HepG2 (cell line): ENCODE measurements around the gene ZNF782. TPM values are rescaled to one million over a fixed set of nuclear protein-coding genes. Genes with fewer than 3 reads are reported as not detected.

Experiments used
- ATAC-seq: fragments of 200-7000 bp; cut with Tn5 transposase; 3 replicates; pipeline ENCODE4 v1.9.1; 2020; ENCODE audit warnings: mild to moderate bottlenecking, moderate library complexity
- BruUV-seq: library from RNA; stranded (reverse); fragments of 400-500 nt; replicated peaks from 2 replicates; lab custom pipeline; 2021; lab: Mats Ljungman, UMichigan
- CTCF ChIA-PET: fragments of 300-600 bp; formaldehyde crosslinking; extraction: SDS; loops from one replicate; lab custom pipeline; 2021; ENCODE audit warnings: low total read pairs, inconsistent platforms, low intra/inter-chr PET ratio; lab: Yijun Ruan, JAX
- POLR2A ChIA-PET: fragments of 350-600 bp; sonication (Branson Sonifier 250); formaldehyde crosslinking; loops from one replicate; lab custom pipeline; 2020; ENCODE audit warnings: antibody characterized with exemption, inconsistent platforms; lab: Yijun Ruan, JAX
- DNase-seq: peaks from one replicate; pipeline ENCODE4 v3.0.0-alpha.2; 2015; ENCODE audit warnings: low spot score
- FAIRE-seq: peaks from 3 replicates; lab custom pipeline; 2011; peaks lifted over from hg19 to GRCh38; lab: Jason Lieb, UNC
- H2AFZ ChIP-seq: one replicate; pipeline ENCODE4 v1.6.1; 2011; ENCODE audit warnings: low read length, inconsistent platforms
- H3K27ac ChIP-seq: fragments of 300-600 bp; 3 replicates; pipeline ENCODE4 v1.8.0; 2011; ENCODE audit warnings: mixed run types, mild to moderate bottlenecking, mixed read lengths, low read length, inconsistent platforms; ENCODE audit not compliant: insufficient read depth; ENCODE audit errors: extremely low read length
- H3K27me3 ChIP-seq, 2 experiments: fragments of 200-600 bp in 1 of 2; 2 replicates in 1 of 2; 3 replicates in 1 of 2; pipeline versions ENCODE4 v1.6.0 to v1.8.0; 2011; ENCODE audit warnings: low read length in 2 of 2, mild to moderate bottlenecking in 2 of 2, moderate library complexity in 2 of 2, inconsistent platforms in 1 of 2; ENCODE audit not compliant: insufficient read depth in 2 of 2, control insufficient read depth in 1 of 2
- H3K36me3 ChIP-seq, 2 experiments: fragments of 200-600 bp in 1 of 2; replicated peaks in 1 of 2; 2 replicates in 1 of 2; 3 replicates in 1 of 2; pipeline versions ENCODE4 v1.5.1 to v1.8.0; 2011; ENCODE audit warnings: low read length in 2 of 2, inconsistent platforms in 1 of 2; ENCODE audit not compliant: insufficient read depth in 2 of 2, control insufficient read depth in 1 of 2
- H3K4me1 ChIP-seq: 2 replicates; pipeline ENCODE4 v1.5.1; 2012; ENCODE audit warnings: low read length, inconsistent platforms; ENCODE audit not compliant: insufficient read depth
- H3K4me2 ChIP-seq: 2 replicates; pipeline ENCODE4 v1.6.0; 2011; ENCODE audit warnings: low read depth, low read length, inconsistent platforms
- H3K4me3 ChIP-seq, 3 experiments: fragments of 200-600 bp in 1 of 3; sonication (generic), shearing (Covaris generic) in 1 of 3; replicated peaks in 1 of 3; 2 replicates each; pipeline ENCODE4 v1.5.1; 2011 to 2016; ENCODE audit warnings: low read length in 3 of 3, inconsistent platforms in 2 of 3, low read depth in 2 of 3, mild to moderate bottlenecking in 2 of 3, control low read depth in 1 of 3, mixed read lengths in 1 of 3; ENCODE audit not compliant: insufficient read depth in 1 of 3
- H3K79me2 ChIP-seq: one replicate; pipeline ENCODE4 v1.6.1; 2011; ENCODE audit warnings: low read length, inconsistent platforms; ENCODE audit not compliant: insufficient read depth
- H3K9ac ChIP-seq: 2 replicates; pipeline ENCODE4 v1.6.0; 2011; ENCODE audit warnings: mild to moderate bottlenecking, low read depth, low read length, inconsistent platforms; ENCODE audit not compliant: insufficient read depth
- H3K9me3 ChIP-seq: 2 replicates; pipeline ENCODE4 v1.5.1; 2012; ENCODE audit warnings: mild to moderate bottlenecking, low read length
- H4K20me1 ChIP-seq: 2 replicates; pipeline ENCODE4 v1.6.0; 2011; ENCODE audit warnings: inconsistent platforms, mild to moderate bottlenecking, low read length, moderate library complexity; ENCODE audit not compliant: insufficient read depth
- FOSL2 ChIP-seq: sonication (generic); formaldehyde crosslinking; IDR thresholded peaks from 2 replicates; pipeline ENCODE4 v1.4.0; 2020; ENCODE audit warnings: missing genetic modification reagents
- KDM1A ChIP-seq: IDR thresholded peaks from 2 replicates; pipeline ENCODE4 v1.6.1; 2016; ENCODE audit warnings: missing compliant biosample characterization
- KDM5A ChIP-seq: fragments of 200-600 bp; sonication (generic); IDR thresholded peaks from 2 replicates; pipeline ENCODE4 v1.7.0; 2018; ENCODE audit warnings: antibody characterized with exemption, mild to moderate bottlenecking, low read length, borderline replicate concordance
- MYC ChIP-seq: sonication (generic); formaldehyde crosslinking; IDR thresholded peaks from 2 replicates; pipeline ENCODE4 v1.9.0; 2021; ENCODE audit warnings: missing genetic modification reagents, borderline replicate concordance
- RBM39 ChIP-seq: fragments of 200-400 bp; formaldehyde crosslinking; IDR thresholded peaks from one replicate; pipeline ENCODE4 v1.6.1; 2018; ENCODE audit warnings: antibody characterized with exemption, mild to moderate bottlenecking, low read depth, low read length; ENCODE audit not compliant: poor library complexity, severe bottlenecking
- ZFP36L1 ChIP-seq: sonication (generic); formaldehyde crosslinking; IDR thresholded peaks from 2 replicates; pipeline ENCODE4 v1.8.0; 2022; ENCODE audit warnings: mild to moderate bottlenecking, missing genetic modification reagents, moderate library complexity
- ZNF230 ChIP-seq: sonication (generic); formaldehyde crosslinking; IDR thresholded peaks from 2 replicates; pipeline ENCODE4 v1.4.0; 2020; ENCODE audit warnings: mild to moderate bottlenecking, missing genetic modification reagents
- ZNF329 ChIP-seq: sonication (generic); formaldehyde crosslinking; IDR thresholded peaks from 2 replicates; pipeline ENCODE4 v1.9.0; 2021; ENCODE audit warnings: low read depth, mild to moderate bottlenecking, missing genetic modification reagents
- ZNF33A ChIP-seq: sonication (generic); formaldehyde crosslinking; IDR thresholded peaks from 2 replicates; pipeline ENCODE4 v1.5.1; 2020; ENCODE audit warnings: missing genetic modification reagents, mild to moderate bottlenecking, moderate library complexity, borderline replicate concordance
- ZNF484 ChIP-seq: sonication (generic); formaldehyde crosslinking; IDR thresholded peaks from 2 replicates; pipeline ENCODE4 v1.5.1; 2020; ENCODE audit warnings: mild to moderate bottlenecking, low read depth, missing genetic modification reagents, borderline replicate concordance
- ZSCAN12 ChIP-seq: sonication (generic); formaldehyde crosslinking; IDR thresholded peaks from 2 replicates; pipeline ENCODE4 v1.9.0; 2021; ENCODE audit warnings: mild to moderate bottlenecking, missing genetic modification reagents
- WGBS: methylation state at CpG from one replicate; pipeline ENCODE4 v1.1.6; 2017; ENCODE audit warnings: low lambda C conversion rate; 5-methylcytosine and 5-hydroxymethylcytosine counted together
- in situ Hi-C: cut with HindIII; loops from 2 replicates; pipeline ENCODE4 v1.10.0; 2017; ENCODE audit warnings: low pct_unique_long_range_greater_than_20kb; ENCODE audit not compliant: extremely low pct_ligation_motif_present
- intact Hi-C: fragments of 100-400 bp; cut with micrococcal nuclease; formaldehyde crosslinking; loops from one replicate; pipeline ENCODE4 v1.10.0; 2022; ENCODE audit not compliant: unreplicated experiment
- polyA plus RNA-seq, 8 experiments: library from polyadenylated mRNA; depleted of rRNA in 3 of 8; stranded (reverse) in 7 of 8; unstranded in 1 of 8; fragments of >200 nt; fragmentation: Illumina TruSeq in 4 of 8; extraction: Trizol in 4 of 8; gene quantifications; 2 replicates each; pipeline versions ENCODE4 v1.2.1 to v1.2.3, GENCODE V29; 2011 to 2016; ENCODE audit warnings: low read depth in 4 of 8, missing spikeins in 1 of 8, mixed read lengths in 1 of 8; ENCODE audit not compliant: insufficient read depth in 1 of 8
- total RNA-seq, 5 experiments: library from RNA; depleted of rRNA; stranded (reverse); fragments of >200 nt; fragmentation: Illumina TruSeq; extraction: Trizol; gene quantifications; 2 replicates each; pipeline ENCODE4 v1.2.3, GENCODE V29; 2016; ENCODE audit warnings: low read depth in 1 of 5
- TF ChIP-seq, protein P1 (sequence below): IDR thresholded peaks from 2 replicates; pipeline ENCODE4 v1.6.1; 2016; ENCODE audit warnings: low read depth, missing genetic modification reagents, missing compliant biosample characterization
- TF ChIP-seq, protein P2 (sequence below): sonication (generic); formaldehyde crosslinking; IDR thresholded peaks from 2 replicates; pipeline ENCODE4 v1.4.0; 2020; ENCODE audit warnings: missing genetic modification reagents

Gene ZNF782
- total and polyA plus RNA-seq, 2 of the 13 experiments (the other 11 are each of a cell fraction or from before 2014, with no cell fraction given): 1.4 to 4.9 TPM

GRCh38 chr9:96888591-96888990 is 34.3 kb upstream of the ZNF782 start:
- Histone ChIP-seq H3K36me3 (peaks cover 0 to 1% of the 10 kb centered on the region in 2 experiments; a peak in 1 of 5 replicates), H3K27me3 (no peaks in the 10 kb centered on the region), H2AFZ (no peak overlapping the region), H3K4me3 (no peak overlapping the region), H3K9ac (no peak overlapping the region), H3K4me2 (no peak overlapping the region), H3K79me2 (no peaks in the 10 kb centered on the region), H4K20me1 (no peaks in the 10 kb centered on the region), H3K4me1 (peaks cover 11% of the 10 kb centered on the region), H3K9me3 (no peaks in the 10 kb centered on the region), H3K27ac (no peak overlapping the region)
- TF ChIP-seq, protein P1, sequence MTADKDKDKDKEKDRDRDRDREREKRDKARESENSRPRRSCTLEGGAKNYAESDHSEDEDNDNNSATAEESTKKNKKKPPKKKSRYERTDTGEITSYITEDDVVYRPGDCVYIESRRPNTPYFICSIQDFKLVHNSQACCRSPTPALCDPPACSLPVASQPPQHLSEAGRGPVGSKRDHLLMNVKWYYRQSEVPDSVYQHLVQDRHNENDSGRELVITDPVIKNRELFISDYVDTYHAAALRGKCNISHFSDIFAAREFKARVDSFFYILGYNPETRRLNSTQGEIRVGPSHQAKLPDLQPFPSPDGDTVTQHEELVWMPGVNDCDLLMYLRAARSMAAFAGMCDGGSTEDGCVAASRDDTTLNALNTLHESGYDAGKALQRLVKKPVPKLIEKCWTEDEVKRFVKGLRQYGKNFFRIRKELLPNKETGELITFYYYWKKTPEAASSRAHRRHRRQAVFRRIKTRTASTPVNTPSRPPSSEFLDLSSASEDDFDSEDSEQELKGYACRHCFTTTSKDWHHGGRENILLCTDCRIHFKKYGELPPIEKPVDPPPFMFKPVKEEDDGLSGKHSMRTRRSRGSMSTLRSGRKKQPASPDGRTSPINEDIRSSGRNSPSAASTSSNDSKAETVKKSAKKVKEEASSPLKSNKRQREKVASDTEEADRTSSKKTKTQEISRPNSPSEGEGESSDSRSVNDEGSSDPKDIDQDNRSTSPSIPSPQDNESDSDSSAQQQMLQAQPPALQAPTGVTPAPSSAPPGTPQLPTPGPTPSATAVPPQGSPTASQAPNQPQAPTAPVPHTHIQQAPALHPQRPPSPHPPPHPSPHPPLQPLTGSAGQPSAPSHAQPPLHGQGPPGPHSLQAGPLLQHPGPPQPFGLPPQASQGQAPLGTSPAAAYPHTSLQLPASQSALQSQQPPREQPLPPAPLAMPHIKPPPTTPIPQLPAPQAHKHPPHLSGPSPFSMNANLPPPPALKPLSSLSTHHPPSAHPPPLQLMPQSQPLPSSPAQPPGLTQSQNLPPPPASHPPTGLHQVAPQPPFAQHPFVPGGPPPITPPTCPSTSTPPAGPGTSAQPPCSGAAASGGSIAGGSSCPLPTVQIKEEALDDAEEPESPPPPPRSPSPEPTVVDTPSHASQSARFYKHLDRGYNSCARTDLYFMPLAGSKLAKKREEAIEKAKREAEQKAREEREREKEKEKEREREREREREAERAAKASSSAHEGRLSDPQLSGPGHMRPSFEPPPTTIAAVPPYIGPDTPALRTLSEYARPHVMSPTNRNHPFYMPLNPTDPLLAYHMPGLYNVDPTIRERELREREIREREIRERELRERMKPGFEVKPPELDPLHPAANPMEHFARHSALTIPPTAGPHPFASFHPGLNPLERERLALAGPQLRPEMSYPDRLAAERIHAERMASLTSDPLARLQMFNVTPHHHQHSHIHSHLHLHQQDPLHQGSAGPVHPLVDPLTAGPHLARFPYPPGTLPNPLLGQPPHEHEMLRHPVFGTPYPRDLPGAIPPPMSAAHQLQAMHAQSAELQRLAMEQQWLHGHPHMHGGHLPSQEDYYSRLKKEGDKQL: no peak
- TF ChIP-seq ZNF329 (CRISPR knock-in tag) (no peak), RBM39 (no peak), ZNF33A (CRISPR knock-in tag) (no peak), ZNF484 (CRISPR knock-in tag) (no peak), KDM1A (CRISPR knock-in tag) (no peak), FOSL2 (CRISPR knock-in tag) (no peak), ZNF230 (CRISPR knock-in tag) (no peak), KDM5A (no peak), ZFP36L1 (CRISPR knock-in tag) (no peak), ZSCAN12 (CRISPR knock-in tag) (no peak), MYC (no peak)
- TF ChIP-seq, protein P2, sequence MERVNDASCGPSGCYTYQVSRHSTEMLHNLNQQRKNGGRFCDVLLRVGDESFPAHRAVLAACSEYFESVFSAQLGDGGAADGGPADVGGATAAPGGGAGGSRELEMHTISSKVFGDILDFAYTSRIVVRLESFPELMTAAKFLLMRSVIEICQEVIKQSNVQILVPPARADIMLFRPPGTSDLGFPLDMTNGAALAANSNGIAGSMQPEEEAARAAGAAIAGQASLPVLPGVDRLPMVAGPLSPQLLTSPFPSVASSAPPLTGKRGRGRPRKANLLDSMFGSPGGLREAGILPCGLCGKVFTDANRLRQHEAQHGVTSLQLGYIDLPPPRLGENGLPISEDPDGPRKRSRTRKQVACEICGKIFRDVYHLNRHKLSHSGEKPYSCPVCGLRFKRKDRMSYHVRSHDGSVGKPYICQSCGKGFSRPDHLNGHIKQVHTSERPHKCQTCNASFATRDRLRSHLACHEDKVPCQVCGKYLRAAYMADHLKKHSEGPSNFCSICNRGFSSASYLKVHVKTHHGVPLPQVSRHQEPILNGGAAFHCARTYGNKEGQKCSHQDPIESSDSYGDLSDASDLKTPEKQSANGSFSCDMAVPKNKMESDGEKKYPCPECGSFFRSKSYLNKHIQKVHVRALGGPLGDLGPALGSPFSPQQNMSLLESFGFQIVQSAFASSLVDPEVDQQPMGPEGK (CRISPR knock-in tag): no peak
- no TSS peak for BruUV-seq
- ATAC-seq: no peak
- no peak for DNase-seq
- FAIRE-seq: no peak
- intact Hi-C loops: no loop called here
- in situ Hi-C loops: no loop called here
- ChIA-PET POLR2A (interaction anchor here (1.3 kb wide), 1 partner anchor 13 kb away, joined by 3 read pairs; no protein-coding TSS in a partner anchor), CTCF (no interaction called here)
- WGBS: 67% methylated on average over 2 of the region's 4 CpGs
